GM21423 (cell line): Measurements from ENCODE around the gene FOXJ3.

ENCODE experiments used
- ATAC-seq: cut with Tn5 transposase; IDR thresholded peaks from one replicate; pipeline ENCODE4 v1.9.1; 2021; ENCODE audit warnings: mild to moderate bottlenecking, moderate library complexity; ENCODE audit not compliant: unreplicated experiment

FOXJ3 gene

GRCh38 chr1:42171679-42172266 is 163.3 kb downstream of the FOXJ3 start:
- no peak for ATAC-seq

DNA sequence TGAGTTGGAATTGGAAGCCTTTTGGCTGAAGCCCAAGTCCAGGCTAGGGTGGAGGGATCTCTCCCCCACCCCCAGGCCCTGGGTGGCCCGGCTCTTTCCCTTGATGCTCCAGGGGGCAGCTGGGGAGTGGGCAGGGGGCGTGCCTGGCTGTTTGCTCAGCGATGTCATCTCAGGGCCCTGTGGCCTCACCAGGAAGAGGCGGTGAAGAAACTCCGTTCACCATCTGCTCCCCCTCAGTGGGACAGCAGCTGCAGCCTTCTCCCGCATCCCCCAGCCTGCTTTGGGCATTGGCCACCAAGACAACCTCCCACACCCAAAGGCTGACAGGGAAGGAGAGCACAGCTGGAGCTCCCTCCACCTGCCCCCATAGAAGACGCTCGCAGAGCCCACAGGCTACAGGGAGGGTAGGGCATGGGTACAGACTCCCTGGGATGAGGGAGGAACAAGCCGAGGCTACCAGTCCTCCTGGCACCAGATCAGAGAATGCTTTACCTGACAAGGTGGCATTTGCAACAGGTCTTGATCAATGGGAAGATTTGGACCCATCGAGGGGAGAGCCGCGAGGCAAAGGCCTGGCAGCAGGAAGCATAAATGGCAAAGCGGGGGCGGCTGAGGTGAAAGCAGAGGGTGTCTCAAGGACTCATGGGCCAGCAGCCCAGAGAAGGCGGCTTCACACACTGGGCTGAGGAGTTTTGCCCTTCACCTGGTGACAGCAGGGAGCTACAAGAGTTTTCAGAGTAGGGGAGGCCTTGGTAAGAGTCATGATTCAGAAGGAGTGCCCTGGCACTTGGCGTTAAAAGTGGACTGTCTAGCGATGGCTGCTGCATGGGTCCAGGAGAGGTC is 164.0 kb downstream of the FOXJ3 start:
- no peak for ATAC-seq

GRCh38 chr1:42168763-42169162 is 166.3 kb downstream of the FOXJ3 start:
- ATAC-seq = no peak

- ATAC-seq = no peak
Observed at GRCh38 chr1:42168391-42168670, 166.7 kb downstream of the FOXJ3 start.

GRCh38 chr1:42167611-42168390 is 167.2 kb downstream of the FOXJ3 start:
- ATAC-seq = no peak

- no peak for ATAC-seq
Observed at GRCh38 chr1:42165511-42166210, 169.4 kb downstream of the FOXJ3 start.

- ATAC-seq = no peak
Observed at GRCh38 chr1:42164551-42165420, 170.2 kb downstream of the FOXJ3 start, which contains the start of gene GUCA2A. GUCA2A (minus strand) TSS chr1:42164745; CDS start chr1:42164712, 33 bp downstream.

DNA sequence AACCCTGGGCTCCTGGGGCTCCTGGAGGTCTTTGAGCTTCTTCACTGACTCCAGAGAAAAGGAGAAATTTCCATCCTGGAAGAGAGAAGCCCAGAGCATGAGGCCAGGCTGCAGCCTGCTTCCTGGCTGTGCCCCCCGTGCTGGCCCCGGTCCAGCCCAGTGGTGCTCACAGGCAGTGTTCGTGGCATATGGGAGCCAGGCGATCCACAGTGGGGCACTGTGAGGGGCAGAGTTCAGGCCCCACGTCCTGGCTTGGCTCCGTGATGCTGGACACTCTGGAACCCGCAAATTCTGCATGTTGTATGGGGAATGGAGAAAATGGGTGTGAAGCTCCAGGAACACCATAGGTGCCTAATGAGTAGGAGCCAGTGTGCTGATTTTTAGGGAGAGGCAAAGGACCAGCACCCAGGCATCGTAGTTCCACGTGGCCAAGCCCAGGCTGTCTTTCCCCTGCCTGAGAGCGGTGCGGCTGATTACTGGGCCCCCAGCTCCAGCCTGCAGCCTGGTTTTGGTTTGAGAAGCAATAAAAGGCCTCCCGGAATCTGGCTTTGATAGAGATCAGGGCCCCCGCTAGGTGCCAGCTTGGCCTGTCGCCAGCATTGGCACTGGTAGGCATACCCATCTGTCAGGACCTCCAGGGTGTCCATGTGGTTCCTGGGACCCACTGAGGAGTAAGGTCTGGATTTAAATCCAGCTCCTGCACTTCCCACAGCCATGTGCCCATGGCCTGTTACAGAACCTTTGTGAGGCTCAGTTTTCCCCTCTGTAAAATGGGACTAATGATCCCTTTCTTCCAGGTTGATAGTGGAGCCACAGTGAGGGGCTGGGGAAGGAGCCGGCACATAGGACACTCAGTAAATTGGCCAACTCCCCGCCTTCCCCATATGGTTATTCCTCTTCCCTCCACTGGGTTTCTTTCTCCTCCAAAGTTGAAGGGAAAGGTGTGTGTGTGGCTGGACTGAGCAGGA is 171.2 kb downstream of the FOXJ3 start:
- ATAC-seq = no peak

DNA sequence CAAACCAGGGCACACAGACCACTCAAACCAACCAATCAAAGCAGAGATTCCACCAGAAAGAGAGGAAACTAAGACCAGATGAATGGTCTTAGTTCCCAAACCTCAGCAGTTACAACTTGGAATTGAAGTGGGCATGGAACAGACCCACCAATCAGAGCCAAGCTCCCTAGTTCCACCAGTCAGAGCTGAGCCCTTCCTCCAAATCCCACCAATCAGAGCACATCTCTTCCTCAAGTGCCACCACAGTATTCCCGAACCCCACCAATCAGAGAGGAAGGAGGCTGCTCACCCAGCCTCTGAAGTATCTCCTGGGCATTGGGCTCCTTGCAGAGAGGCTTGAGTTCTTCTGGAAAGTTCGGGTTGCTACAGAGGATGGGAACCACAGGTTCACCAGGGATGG is 171.9 kb downstream of the FOXJ3 start:
- ATAC-seq = no peak

DNA sequence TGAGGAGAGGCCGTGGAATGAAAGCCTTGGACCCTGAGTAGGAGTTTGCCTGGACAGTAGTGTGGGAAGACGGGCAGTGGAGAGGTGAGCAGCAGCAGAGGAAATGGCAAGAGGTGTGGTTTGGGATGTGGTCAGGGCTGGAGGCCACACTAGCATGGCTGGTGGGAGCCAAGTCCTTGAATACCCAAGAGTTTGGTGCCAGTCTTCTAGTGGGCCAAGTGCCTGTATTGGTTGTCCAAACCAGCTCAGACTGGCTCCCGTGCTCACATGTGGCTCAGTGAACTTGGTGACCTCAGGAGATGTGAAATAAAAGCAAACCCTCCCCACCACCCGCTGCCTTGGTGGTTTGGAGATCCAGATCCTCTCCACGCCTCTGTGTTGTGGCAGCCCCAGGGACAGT is 172.9 kb downstream of the FOXJ3 start:
- no peak for ATAC-seq

GRCh38 chr1:42158189-42158588 is 176.8 kb downstream of the FOXJ3 start:
- ATAC-seq = no peak

DNA sequence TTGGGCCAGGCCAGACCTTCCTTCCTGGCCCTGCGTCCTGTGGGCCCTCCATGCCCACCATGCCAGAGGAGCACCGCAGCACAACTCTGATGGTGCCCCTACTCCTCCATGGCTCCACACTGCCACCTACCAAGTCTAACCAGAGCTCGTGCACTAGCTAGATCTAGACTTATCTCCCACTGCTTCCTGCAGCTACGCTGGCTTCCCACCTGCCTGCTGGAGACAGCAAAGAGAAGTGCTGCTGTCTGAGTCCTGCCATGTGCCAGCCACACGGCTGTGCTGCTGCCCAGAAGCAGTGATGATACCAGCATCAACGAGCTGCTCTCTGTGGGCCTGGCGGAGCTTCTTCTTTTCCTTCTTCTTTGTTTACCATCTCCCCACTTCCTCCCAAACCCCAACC is 177.4 kb downstream of the FOXJ3 start:
- no peak for ATAC-seq

DNA sequence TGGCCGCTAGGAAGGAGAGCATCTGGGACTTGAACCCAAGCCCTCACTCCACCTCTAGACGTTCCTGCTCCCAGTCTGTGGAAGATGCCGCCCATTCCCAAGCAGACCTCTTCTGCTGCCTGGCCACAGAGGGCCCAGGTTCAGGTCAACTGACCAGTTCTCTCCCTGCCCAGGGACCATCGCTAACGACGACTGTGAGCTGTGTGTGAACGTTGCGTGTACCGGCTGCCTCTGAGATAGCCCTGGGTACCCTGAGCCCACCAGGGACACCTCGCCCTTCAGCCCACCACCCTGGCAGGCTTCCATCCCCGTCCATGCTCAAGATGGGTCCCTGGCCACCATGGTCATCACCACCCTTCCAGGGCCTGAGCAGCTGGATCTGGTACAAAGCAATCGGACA is 179.7 kb downstream of the FOXJ3 start:
- ATAC-seq = no peak

GRCh38 chr1:42154685-42155084 is 180.3 kb downstream of the FOXJ3 start:
- no peak for ATAC-seq

- no peak for ATAC-seq
Observed at GRCh38 chr1:42153624-42154023, 181.4 kb downstream of the FOXJ3 start.

GRCh38 chr1:42152907-42153600 is 182.0 kb downstream of the FOXJ3 start, which contains the start of gene GUCA2B:
GUCA2B (plus strand) TSS chr1:42153410; CDS start chr1:42153451, 41 bp downstream.
- no peak for ATAC-seq

DNA sequence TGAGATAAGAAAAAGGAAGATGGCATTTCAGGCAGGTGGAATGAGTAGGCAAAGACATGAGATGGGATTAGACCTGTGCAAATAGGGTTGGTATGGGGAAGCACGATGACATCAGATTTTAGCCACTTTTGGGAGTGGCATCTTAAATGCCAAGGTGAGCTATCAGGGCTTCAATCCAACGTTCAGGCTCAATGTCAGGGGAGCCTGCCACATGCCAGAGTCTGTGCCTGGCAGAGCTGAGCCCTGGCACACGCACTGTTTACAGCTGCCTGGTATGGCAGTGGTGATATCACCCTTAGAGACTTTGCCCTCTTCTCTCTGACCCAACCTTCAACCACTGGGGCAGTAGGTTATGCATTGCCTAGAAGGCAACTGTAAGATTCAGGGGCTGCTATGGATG is 182.9 kb downstream of the FOXJ3 start:
- no peak for ATAC-seq

- no peak for ATAC-seq
Observed at GRCh38 chr1:42150651-42151050, 184.4 kb downstream of the FOXJ3 start.
